Loucy (cell line): ENCODE results near the gene PPIL4.

Experiments used
- CTCF ChIP-seq: fragments of 200-600 bp; sonication (generic); conservative IDR thresholded peaks from 2 replicates; pipeline ENCODE4 v1.5.1; 2014; ENCODE audit warnings: mild to moderate bottlenecking, antibody characterized with exemption, low read length
- EZH2phosphoT487 ChIP-seq: fragments of 200-600 bp; IDR thresholded peaks from 2 replicates; pipeline ENCODE4 v1.6.1; 2018; ENCODE audit warnings: antibody characterized with exemption, mild to moderate bottlenecking, moderate library complexity, borderline replicate concordance

- TF ChIP-seq CTCF = no peak
- no peak for TF ChIP-seq EZH2phosphoT487
Measured at GRCh38 chr6:149586149-149586548, 40.3 kb upstream of the PPIL4 start.
